Measurements from ENCODE around the gene INPP5A. TPM values are rescaled to one million over a fixed set of nuclear protein-coding genes. Genes with fewer than 3 reads are reported as not detected.

Gene INPP5A
- total and polyA plus RNA-seq, 7 donors: 15.1 to 48.8 (median 40.9) TPM

- intact Hi-C loops (cut with DNase I): loop anchor here in 1 of 2 donors (10.0 kb wide), 1 partner anchor 132 kb away; no protein-coding TSS in a partner anchor
- Histone ChIP-seq H3K36me3 (ENCODE audit: insufficient read depth in 1 of 2, low read depth in 1 of 2) (peaks cover 0 to 17% of the 10 kb centered on the region in 2 donors), H3K4me3 (peak overlapping the region; percentile 34), H3K9me3 (no peaks in the 10 kb centered on the region), H3K27me3 (ENCODE audit: insufficient read depth in 3 of 3, low read length in 2 of 3) (peaks cover 0 to 93% (median 37%) of the 10 kb centered on the region in 3 donors), H3K4me1 (peaks cover 9% of the 10 kb centered on the region), H3K27ac (no peak overlapping the region)
- no peak for TF ChIP-seq CTCF (IDR thresholded peaks at IDR 0.05)
- ATAC-seq (no peak), DNase-seq (no peak)
- 1 to 2% (median 1%) methylated on average over 47 to 80 of the region's 80 CpGs for WGBS, 3 donors
These were observed 249.4 kb downstream of the INPP5A start for GRCh38 chr10:132786884-132787494.

GRCh38 chr10:132787495-132788179 lies 250.1 kb downstream of the INPP5A start:
- no peak for ATAC-seq
- H3K27ac ChIP-seq: no peak overlapping the region
- peak overlapping the region; percentile 34 for H3K4me3 ChIP-seq
- DNase-seq: no peak
- no peak for TF ChIP-seq CTCF (IDR thresholded peaks at IDR 0.05)
- no peaks in the 10 kb centered on the region for H3K9me3 ChIP-seq
- intact Hi-C loops (cut with DNase I): loop anchor here in 1 of 2 donors (10.0 kb wide), 1 partner anchor 133 kb away; no protein-coding TSS in a partner anchor
- peaks cover 9% of the 10 kb centered on the region for H3K4me1 ChIP-seq
- peaks cover 0 to 10% of the 10 kb centered on the region in 2 donors for H3K36me3 ChIP-seq (ENCODE audit: insufficient read depth in 1 of 2, low read depth in 1 of 2)
- peaks cover 0 to 88% (median 35%) of the 10 kb centered on the region in 3 donors for H3K27me3 ChIP-seq (ENCODE audit: insufficient read depth in 3 of 3, low read length in 2 of 3)
- WGBS, 3 donors: 1 to 3% (median 2%) methylated on average over 38 to 80 of the region's 80 CpGs

DNA sequence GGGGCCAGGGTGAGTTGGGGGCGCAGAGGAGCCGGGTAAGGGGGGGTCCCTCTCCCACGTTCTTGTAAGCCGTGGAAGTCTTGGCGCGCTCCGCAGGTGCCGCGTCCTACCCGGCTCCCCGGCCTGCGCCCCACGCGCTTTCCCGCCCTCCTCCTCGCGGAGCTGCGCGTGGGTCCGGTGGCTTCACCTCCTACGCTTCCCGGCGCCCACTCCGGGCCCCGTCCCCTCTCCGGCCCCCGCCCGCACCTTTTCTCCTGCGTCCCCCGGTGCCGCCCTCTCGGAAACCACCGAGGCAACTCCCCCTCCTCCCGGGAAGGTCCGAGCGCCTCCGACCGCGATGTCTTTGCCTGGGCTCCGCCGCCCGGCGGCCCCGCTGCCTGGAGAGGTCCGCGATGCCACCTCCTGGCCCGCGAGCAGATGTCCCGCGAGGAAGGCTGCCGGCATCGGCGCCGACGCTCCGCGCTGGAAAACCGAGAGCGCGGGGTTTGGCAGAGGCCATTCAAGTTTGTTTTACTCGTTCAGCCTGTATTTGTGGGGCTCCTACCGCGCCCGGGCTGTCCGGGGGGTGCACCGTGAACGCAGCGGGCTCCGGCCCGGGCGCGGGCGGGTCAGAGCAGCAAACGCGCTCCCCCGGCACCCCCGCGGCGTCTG lies 250.7 kb downstream of the INPP5A start:
- TF ChIP-seq CTCF (IDR thresholded peaks at IDR 0.05): no peak
- DNase-seq (no peak), ATAC-seq (peak in 3 of 4 donors; percentile 33 to 55 (median 41))
- no peak overlapping the region for H3K4me3 ChIP-seq
- peaks cover 0 to 87% (median 38%) of the 10 kb centered on the region in 3 donors for H3K27me3 ChIP-seq (ENCODE audit: insufficient read depth in 3 of 3, low read length in 2 of 3)
- 1 to 2% (median 1%) methylated on average over 48 to 78 of the region's 79 CpGs for WGBS, 3 donors
- peaks cover 9% of the 10 kb centered on the region for H3K4me1 ChIP-seq
- intact Hi-C loops (cut with DNase I): loop anchor here in 1 of 2 donors (10.0 kb wide), 1 partner anchor 134 kb away; no protein-coding TSS in a partner anchor
- peaks cover 0 to 3% of the 10 kb centered on the region in 2 donors for H3K36me3 ChIP-seq (ENCODE audit: insufficient read depth in 1 of 2, low read depth in 1 of 2)
- H3K27ac ChIP-seq: no peak overlapping the region
- H3K9me3 ChIP-seq: no peaks in the 10 kb centered on the region

DNA sequence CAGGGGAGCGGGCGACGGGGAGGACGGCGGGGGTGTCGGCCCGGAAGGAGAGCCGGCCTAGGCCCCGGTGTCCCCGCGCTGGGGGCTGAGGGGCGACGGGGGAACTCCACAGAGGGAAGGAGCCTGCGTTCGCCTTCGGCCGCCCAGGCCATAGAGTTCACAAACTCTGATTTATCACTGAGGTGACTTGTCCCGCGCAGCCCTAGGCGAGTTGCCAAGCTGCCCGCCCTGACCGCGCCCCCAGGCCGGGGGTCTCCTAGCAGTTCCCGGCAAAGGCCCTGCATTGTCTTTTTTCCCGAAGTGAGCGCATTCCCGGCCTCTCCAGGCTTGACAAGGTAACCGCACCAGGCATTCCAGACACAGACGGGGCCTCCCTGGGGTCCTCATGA lies 251.2 kb downstream of the INPP5A start:
- Histone ChIP-seq H3K9me3 (no peaks in the 10 kb centered on the region), H3K27ac (no peak overlapping the region), H3K27me3 (ENCODE audit: insufficient read depth in 3 of 3, low read length in 2 of 3) (peaks cover 0 to 85% (median 37%) of the 10 kb centered on the region in 3 donors), H3K4me1 (peaks cover 9% of the 10 kb centered on the region), H3K4me3 (no peak overlapping the region), H3K36me3 (ENCODE audit: insufficient read depth in 1 of 2, low read depth in 1 of 2) (no peaks in the 10 kb centered on the region)
- peak in 1 of 2 donors; percentile 60 for DNase-seq
- 5 to 8% (median 6%) methylated on average over 18 to 30 of the region's 30 CpGs for WGBS, 3 donors
- ATAC-seq: no peak
- intact Hi-C loops (cut with DNase I): loop anchor here in 1 of 2 donors (10.0 kb wide), 1 partner anchor 134 kb away; no protein-coding TSS in a partner anchor
- no peak for TF ChIP-seq CTCF (IDR thresholded peaks at IDR 0.05)
